ENCODE measurements around the gene KCND3.

DNA sequence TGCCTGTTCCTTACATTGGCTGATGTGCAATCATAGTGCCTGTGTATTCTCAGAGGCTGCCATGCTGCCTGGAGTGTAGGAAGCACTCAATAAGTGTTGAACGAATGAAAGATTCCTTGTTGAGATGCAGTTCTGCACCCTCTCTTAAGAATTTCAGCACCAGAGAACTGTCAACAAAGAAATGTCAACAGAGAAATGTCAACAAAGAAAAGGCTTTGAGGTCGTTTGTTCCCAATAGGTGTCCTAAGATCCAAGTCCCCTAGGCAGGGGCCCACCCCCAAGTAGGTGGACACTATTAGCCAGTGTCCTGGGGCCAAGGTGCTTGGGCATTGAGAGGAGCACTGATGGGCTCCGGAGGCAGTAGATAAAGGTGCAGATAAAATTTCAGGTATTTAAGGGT, 12.6 kb downstream of the KCND3 start:
- TF ChIP-seq, protein P1, sequence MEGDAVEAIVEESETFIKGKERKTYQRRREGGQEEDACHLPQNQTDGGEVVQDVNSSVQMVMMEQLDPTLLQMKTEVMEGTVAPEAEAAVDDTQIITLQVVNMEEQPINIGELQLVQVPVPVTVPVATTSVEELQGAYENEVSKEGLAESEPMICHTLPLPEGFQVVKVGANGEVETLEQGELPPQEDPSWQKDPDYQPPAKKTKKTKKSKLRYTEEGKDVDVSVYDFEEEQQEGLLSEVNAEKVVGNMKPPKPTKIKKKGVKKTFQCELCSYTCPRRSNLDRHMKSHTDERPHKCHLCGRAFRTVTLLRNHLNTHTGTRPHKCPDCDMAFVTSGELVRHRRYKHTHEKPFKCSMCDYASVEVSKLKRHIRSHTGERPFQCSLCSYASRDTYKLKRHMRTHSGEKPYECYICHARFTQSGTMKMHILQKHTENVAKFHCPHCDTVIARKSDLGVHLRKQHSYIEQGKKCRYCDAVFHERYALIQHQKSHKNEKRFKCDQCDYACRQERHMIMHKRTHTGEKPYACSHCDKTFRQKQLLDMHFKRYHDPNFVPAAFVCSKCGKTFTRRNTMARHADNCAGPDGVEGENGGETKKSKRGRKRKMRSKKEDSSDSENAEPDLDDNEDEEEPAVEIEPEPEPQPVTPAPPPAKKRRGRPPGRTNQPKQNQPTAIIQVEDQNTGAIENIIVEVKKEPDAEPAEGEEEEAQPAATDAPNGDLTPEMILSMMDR (IDR thresholded peaks at IDR 0.05; ENCODE audit: low read depth, low read length, poor library complexity, severe bottlenecking) = no peak
- TF ChIP-seq EZH2phosphoT487 (IDR thresholded peaks at IDR 0.05; ENCODE audit: borderline replicate concordance, low read length) = no peak
